GM12874 (cell line): ENCODE data around the gene SLC30A1.

ENCODE experiments used
- CTCF ChIP-seq: IDR thresholded peaks from 2 replicates; pipeline ENCODE4 v1.5.1; 2011; ENCODE audit warnings: low read depth, mild to moderate bottlenecking, control low read depth, low read length, moderate library complexity; ENCODE audit not compliant: insufficient read depth

SLC30A1 gene

GRCh38 chr1:211522804-211523203 is 56.2 kb downstream of the SLC30A1 start:
- no peak for TF ChIP-seq CTCF
